AG20443 (cell line): Measurements from ENCODE around the gene CX3CL1.
A peak's percentile ranks its signal among the peaks of the same experiment; 100 is the strongest.
"Not testable (repeated sequence)": the region's sequence is repeated elsewhere in the genome, so short reads cannot be mapped to it uniquely, and the experiment has no call there.

ENCODE experiments used
- DNase-seq: peaks from one replicate; pipeline ENCODE4 v3.0.0; 2012; ENCODE audit warnings: low spot score, mixed read lengths

CX3CL1 gene

GRCh38 chr16:57382535-57383275 lies 10.4 kb downstream of the CX3CL1 start:
- no peak for DNase-seq

DNA sequence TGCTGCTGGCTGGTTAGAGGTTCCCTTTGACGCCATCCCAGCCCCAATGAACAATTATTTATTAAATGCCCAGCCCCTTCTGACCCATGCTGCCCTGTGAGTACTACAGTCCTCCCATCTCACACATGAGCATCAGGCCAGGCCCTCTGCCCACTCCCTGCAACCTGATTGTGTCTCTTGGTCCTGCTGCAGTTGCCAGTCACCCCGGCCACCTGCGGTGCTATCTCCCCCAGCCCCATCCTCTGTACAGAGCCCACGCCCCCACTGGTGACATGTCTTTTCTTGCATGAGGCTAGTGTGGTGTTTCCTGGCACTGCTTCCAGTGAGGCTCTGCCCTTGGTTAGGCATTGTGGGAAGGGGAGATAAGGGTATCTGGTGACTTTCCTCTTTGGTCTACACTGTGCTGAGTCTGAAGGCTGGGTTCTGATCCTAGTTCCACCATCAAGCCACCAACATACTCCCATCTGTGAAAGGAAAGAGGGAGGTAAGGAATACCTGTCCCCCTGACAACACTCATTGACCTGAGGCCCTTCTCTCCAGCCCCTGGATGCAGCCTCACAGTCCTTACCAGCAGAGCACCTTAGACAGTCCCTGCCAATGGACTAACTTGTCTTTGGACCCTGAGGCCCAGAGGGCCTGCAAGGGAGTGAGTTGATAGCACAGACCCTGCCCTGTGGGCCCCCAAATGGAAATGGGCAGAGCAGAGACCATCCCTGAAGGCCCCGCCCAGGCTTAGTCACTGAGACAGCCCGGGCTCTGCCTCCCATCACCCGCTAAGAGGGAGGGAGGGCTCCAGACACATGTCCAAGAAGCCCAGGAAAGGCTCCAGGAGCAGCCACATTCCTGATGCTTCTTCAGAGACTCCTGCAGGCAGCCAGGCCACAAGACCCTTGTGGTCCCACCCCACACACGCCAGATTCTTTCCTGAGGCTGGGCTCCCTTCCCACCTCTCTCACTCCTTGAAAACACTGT lies 11.3 kb downstream of the CX3CL1 start:
- DNase-seq: peak; percentile 84

- DNase-seq: no peak
These were observed 12.2 kb downstream of the CX3CL1 start for GRCh38 chr16:57384248-57385070.

DNA sequence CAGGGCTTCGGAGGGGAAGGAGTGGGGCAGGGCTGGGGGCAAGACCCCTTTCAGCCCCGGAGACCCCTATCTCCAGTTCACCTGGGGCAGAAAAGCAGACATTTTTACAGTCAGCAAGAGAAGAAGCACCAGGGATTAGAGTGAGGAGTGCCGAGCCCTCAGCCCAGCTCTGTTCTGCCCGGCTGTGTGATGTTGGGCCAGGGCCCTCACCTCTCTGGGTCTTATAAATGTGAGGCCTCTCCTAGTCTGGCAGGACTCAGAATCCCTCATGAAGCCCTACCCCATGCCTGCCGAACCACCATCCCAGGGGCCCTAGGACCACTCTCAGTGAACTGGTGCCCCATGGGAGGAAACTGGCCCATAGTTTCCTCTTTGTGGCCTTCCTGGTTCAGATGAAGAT lies 12.8 kb downstream of the CX3CL1 start:
- no peak for DNase-seq

DNA sequence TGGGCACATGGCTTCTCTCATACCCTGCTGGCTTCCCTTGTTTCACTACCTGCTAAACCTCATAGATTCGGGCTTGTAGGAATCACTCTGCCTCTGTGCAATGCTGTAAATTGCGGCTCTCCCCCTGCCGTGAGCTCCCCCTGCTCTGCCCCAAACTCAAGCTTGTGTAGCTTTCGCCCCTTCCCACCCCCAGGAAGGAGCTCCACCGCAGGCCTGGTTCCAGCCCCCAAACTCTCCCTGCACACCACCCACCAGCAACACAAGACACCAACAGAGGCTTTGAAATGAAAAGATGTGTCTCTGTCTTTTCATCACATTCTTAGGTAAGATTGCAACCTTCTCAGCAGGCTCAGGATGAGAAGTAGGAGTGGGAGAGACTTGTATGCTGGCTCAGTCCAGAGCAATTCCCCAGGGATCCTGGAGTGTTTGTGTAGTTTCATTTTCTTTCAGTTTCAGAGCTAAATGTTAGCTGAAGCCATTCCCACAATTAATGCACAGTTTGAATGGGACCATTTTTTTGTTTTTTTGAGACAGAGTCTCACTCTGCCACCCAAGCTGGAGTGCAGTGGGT lies 14.2 kb downstream of the CX3CL1 start:
- no peak for DNase-seq

DNA sequence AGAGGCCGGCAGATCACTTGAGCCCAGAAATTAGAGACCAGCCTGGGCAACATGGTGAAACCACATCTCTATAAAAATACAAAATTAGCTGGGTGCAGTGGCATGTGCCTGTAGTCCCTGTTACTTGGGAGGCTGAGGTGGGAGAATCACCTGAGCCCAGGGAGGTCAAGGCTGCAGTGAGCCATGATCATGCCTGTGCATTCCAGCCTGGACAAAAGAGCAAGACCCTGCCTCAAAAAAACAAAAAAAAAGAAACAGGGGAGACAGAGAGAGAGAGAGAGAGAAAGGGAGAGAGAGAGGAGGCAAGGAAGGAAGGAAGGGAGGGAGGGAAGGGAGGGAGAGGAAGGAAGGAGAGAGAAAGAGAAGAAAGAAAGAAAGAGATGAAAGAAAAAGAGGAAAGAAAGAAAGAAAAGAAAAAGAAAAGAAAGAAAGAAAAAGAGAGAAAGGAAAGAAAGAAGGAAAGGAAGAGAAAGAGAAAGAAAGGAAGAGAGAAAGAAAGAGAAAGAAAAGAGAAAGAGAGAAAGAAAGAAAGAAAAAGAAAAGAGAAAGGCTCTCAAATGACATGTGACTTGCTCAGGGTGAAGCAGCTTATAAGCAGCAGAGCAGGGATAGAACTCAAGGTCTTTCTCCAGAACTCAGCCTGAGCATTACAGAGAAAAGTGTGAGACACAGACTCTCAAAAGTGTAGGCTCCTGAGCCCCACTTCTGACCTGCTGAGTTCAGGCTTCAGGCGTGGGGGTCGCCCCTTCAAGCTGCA lies 15.5 kb downstream of the CX3CL1 start:
- no peak for DNase-seq

DNA sequence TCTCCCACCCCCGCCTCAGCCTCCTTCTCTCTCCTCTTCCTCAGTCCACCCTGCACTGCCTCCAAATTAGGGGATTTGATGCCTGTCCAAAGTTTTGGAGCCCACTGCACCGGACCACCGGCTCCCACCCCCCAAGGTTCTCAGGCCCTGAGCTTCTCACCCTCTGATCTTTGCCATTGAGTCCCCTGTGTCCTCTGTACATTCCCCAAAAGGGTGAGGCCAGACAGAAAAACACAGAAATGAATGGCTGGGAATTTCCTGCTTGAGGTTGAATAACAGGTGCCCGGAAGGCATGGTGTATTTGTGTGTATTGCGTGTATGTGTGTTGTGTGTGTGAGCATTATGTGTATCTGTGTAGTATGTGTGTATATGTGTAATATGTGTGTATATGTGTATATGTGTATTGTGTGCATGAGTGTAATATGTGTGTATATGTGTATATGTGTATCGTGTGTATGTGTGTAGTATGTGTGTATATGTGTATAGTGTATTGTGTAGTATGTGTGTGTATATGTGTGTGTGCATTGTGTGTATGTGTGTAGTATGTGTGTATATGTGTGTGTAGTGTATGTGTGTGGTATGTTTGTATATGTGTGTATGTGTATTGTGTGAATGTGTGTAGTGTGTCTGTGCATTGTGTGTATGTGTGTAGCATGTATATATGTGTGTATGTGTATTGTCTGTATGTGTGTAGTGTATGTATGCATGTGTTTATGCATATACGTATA lies 16.2 kb downstream of the CX3CL1 start:
- DNase-seq: no peak

DNA sequence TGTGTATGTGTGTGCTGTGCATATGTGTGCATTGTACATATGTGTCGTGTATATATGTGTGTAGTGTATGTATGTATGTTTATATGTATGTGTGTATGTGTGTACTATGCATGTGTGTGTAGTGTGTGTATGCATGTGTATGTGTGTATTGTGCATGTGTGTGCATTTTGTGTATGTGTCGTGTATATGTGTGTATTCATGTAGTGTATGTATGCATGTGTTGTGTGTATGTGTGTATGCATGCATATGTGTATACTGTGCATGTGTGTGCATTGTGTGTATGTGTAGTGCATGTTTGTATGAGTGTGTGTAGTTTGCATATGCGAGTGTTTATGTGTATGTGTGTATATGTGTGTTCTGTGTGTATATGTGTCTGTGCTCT lies 16.8 kb downstream of the CX3CL1 start:
- DNase-seq: no peak

DNA sequence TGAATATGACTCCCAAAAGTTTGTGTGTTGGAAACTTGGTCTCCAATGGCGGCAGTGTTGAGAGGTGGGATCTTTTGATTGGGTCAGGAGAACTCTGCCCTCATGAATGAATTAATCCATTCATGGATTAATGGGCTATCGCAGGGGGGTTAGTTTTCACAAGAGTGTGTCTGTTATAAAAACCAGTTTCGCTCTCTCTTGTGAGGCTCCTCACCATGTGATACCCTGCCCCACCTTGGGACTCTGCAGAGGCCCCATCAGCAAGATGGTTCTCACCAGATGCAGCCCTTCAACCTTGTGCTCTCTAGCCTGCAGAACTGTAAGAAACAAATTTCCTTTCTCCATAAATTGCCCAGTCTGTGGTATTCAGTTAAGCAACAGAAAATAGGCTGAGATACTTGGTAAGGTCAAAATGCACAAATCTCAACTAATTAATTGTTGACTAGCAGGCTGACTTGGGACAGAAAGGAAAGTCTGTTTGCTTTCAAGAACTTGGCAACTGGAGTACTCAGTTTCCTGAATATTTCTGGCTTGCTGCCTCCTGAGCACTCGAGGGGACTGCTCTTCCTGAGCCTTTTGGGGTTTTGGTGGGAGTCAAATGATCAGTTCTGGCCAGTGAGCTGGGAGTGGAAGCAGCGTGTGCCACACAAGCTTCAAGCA lies 18.5 kb downstream of the CX3CL1 start:
- DNase-seq: no peak

DNA sequence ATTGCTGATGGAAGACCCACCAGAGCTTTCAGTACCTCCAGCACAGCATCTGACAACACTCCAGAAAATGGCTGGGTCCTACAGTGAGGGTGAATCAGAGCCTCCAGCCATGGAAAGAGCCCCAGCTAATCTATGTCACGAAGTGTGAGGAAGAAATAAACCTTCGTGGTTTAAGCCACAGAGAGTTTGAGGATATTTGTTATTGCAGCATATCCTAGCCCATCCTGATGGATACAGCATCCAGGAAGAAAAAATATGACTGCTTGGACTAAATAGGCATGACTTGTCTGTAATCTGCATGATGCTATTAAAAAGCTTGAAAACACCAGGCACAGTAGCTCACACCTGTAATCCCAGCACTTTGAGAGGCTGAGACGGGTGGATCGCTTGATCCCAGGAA lies 19.0 kb downstream of the CX3CL1 start:
- no peak for DNase-seq

- no peak for DNase-seq
These were observed 19.4 kb downstream of the CX3CL1 start for GRCh38 chr16:57391708-57392107.

DNA sequence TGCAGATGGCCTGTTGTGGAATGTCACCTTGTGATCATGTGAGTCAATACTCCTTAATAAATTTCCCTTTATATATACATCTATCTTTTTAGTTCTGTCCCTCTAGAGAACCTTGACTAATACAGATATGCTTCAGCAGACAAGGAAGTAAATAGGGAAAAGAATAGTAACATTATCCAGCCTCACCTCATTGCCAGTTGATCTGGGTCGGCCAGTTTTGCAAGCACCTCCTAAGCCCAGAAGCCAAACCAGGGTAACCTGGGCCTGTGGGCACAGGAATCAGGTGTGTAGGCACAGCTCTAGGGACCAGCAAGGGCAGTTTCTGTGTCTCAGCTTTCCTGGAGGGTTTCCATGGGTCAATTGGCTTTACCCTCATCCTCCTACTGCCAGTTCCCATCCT lies 20.4 kb downstream of the CX3CL1 start:
- no peak for DNase-seq

GRCh38 chr16:57394444-57394843 lies 22.2 kb downstream of the CX3CL1 start:
- DNase-seq: no peak

DNA sequence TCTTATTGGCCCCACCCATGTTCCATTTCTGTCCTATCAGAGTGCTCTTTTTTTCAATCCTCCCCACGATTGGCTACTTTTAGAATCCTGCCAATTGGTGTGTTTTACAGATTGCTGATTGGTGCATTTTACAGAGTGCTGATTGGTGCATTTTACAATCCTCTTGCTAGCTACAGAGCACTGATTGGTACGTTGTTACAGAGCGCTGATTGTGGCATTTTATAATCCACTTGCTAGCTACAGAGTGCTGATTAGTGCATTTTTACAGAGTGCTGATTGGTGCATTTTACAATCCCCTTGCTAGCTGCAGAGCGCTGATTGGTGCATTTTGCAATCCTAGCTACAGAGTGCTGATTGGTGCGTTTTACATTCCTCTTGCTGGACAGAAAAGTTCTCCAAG lies 22.7 kb downstream of the CX3CL1 start:
- DNase-seq: no peak

GRCh38 chr16:57396786-57397185 lies 24.5 kb downstream of the CX3CL1 start:
- DNase-seq: no peak

DNA sequence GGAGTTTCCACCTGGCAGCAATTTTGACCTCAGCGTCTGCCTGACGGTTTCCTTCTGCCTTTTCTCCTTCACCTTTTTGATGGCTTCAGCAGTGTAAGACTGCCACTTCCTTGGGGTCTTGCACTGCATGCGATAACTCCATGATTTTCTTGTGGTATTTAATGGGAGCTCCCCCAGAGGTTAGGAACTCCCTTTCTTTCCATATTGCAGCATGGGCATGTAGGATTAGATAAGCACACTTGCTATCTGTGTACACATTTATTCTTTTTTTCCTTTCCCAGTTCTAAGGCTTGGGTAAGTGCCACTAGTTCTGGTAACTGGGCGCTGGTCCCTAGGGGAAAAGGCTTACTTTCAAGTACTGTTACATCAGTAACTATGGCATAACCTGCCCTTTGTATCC lies 25.2 kb downstream of the CX3CL1 start:
- not testable (repeated sequence) for DNase-seq

GRCh38 chr16:57401943-57402640 lies 29.8 kb downstream of the CX3CL1 start:
- DNase-seq: no peak

GRCh38 chr16:57403965-57404817 lies 31.9 kb downstream of the CX3CL1 start, which contains the start of gene CCL17:
CCL17 (plus strand) TSS chr16:57404767; CDS start chr16:57413933, 9,166 bp downstream.
- no peak for DNase-seq
